HG03135 (cell line): Measurements from ENCODE around the gene ASB13.
A peak's percentile ranks its signal among the peaks of the same experiment; 100 is the strongest.
"Not testable (repeated sequence)": the region's sequence is repeated elsewhere in the genome, so short reads cannot be mapped to it uniquely, and the experiment has no call there.

Experiments used
- ATAC-seq: cut with Tn5 transposase; IDR thresholded peaks from one replicate; pipeline ENCODE4 v1.9.1; 2021; ENCODE audit warnings: mild to moderate bottlenecking, moderate library complexity; ENCODE audit not compliant: unreplicated experiment

Gene ASB13

DNA sequence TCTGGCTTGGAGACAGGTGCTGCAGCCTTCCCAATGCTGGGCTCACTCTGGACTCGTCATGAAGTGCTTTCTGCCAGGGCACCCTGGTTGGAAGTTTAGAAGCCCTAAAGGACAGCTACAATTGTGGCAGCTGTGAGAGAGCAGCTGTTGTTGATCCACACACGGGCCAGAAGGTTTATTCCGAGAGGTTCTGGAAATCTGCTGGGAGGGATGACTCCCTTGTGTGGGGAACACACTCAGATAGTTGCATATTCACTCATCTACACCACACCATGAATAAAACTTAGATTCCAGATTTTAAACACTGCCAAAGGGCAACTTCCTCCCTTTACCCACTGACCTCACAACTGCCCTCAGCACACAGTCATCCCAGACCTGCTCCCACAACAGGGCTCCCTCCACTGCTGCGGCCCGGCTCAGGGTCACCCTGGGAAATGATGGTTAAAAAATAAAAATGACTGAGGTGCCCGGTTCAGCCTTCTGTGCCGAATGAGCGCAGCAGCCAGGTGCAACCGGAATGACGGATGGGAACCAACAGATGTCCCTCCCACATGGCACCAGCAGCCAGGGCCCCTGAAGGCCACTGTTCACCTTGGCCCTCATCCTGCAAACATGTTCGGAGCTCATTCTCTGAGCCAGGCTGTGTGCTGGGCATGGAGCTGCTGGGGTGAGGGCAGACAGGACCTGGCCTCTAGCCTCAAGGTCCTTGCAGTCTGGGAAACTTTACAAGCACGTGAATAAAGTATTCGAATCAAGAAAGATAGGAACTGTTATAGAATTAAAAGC lies 40.2 kb downstream of the ASB13 start:
- no peak for ATAC-seq

DNA sequence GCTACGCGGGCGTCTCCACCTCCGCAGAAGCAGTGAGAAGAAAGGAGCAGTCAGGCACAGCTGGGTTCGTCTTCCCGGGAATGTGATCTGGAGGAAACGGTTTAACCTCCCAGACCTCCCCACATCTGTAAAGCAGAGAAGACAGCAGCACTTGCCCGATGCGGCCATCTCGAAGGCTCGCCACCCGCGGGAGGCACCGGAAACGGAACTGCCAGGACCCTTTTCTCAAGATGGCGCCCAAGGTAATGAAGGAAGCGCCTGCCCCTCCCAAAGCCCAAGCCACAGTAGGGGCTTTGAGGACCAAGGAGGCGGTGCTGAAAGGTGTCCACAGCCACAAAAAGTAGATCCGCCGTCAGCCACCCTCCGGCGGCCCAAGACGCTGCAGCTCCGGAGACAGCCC lies 41.7 kb downstream of the ASB13 start:
- ATAC-seq, result no peak

- ATAC-seq, result peak; percentile 93
These were observed 43.2 kb downstream of the ASB13 start for GRCh38 chr10:5623081-5623748.

GRCh38 chr10:5622186-5622960 lies 44.0 kb downstream of the ASB13 start:
- ATAC-seq, result no peak

- not testable (repeated sequence) for ATAC-seq
These were observed 45.0 kb downstream of the ASB13 start for GRCh38 chr10:5621371-5621770.

DNA sequence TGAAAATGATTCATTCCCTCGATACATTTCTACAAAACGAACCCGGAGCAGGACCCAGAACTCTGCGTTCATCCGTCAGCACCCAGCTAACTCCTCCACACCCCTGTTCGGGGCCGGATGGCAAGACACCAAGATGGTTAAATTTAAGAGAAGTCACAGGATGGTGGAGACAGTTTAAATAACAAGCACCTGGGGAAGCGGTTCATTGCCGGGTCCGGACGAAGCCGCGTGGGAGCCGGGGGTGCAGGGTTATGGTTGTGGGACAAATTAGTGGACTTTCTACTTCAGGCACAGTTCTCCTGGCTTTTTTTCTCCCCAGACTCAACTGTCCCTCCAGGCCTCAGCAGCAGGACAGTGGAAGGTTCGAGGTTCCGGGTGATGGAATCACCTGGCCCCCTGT lies 45.4 kb downstream of the ASB13 start:
- ATAC-seq, result no peak

GRCh38 chr10:5620223-5620721 lies 46.1 kb downstream of the ASB13 start:
- ATAC-seq, result no peak

- no peak for ATAC-seq
These were observed 46.8 kb downstream of the ASB13 start for GRCh38 chr10:5619362-5620211.

- ATAC-seq, result no peak
These were observed 47.6 kb downstream of the ASB13 start for GRCh38 chr10:5618829-5619228.

GRCh38 chr10:5618042-5618441 lies 48.4 kb downstream of the ASB13 start:
- no peak for ATAC-seq

- no peak for ATAC-seq
These were observed 48.9 kb downstream of the ASB13 start for GRCh38 chr10:5617521-5617920.

GRCh38 chr10:5616836-5617235 lies 49.6 kb downstream of the ASB13 start:
- ATAC-seq, result no peak

DNA sequence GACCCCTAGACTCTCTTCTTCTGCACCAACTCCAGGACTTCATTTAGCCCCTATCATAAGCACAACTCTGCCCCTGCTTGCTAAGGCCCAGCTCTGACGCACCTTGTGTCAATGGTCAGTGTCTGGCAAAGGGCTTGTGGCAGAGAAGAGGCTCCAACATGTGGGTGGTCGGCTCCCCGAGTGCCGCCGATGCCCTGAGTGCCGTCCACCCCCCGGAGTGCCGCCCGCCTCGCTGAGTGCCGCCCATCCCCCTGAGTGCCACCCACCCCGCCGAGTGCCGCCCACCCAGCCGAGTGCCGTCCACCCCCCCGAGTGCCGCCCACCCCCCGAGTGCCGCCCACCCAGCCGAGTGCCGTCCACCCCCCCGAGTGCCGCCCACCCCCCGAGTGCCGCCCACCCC lies 50.3 kb downstream of the ASB13 start:
- no peak for ATAC-seq

DNA sequence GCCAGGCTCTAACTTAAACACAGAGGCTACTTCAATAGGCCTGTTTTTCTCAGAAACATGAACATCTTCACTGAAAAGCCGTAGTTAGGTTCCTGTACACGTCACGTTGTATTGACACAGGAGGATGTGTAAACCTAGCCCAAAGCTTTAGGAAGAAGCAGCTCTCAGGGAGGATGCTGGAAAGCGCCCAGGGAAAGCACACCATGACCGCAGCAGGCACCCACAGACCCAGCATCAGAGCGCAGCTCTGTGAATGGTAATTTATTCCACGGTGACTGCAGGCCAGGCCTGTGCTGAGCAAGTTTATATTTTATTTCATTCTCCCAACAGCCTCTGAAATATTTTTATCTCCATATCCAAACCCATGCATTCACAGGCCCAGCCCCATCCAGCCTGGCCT lies 51.1 kb downstream of the ASB13 start:
- no peak for ATAC-seq

DNA sequence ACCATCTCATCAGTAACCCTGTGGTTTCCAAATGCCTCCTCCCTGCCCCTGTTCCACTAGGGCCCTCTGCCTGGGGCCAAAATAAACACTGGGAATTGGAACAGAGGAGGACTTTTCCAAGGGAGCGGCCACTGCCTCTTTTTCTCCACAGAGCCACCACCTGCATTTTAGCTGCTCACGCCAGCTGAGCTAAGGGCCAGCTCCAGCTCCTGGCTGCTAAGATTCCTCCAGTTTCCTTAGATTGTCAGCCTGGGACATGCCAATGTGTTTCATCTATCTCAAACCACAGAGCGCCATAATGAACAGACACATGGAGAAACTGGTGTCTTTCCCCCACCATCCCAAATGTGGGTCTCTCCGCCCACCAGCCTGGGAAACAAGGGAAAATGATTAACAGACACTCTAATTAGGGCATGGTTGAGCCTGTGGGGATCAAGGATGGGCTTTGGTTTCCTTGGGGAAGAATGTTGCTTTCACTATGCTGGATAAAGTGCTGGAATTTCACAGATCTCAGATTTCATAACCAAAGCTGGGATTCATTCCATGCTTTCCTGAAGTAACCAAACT lies 52.2 kb downstream of the ASB13 start:
- ATAC-seq, result no peak

DNA sequence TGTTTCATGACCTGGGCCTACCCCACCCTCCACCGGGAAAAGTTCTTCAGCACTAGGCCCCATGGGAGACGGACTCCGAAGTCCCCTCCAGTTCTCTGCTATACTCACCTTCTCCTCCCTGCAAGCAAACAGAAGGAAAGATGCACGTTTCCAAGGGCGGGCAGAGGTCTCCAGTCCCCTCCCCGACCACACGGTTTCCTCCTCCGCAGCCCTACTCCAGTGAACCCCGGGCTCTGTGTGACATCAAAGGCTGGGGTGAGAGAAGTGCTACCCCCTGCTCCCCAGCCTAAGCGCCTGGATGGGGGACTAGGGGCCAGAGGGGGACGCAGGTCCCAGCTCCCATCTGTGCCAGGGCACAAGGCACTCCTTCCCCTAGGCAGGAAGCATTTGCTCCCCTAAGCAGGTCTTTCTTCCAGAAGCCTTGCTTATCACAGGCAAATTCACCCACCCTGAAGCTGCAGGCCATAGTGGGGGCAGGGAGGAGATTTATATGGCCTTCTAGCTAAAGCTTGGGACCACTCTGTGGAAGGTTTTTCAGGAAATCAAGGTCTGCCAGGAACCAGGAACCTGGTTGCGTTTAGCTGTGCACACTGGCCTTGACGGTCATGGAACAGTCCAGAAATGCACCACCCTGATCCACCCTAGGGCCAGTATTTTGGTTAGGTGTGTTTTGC lies 52.8 kb downstream of the ASB13 start:
- ATAC-seq, result no peak

DNA sequence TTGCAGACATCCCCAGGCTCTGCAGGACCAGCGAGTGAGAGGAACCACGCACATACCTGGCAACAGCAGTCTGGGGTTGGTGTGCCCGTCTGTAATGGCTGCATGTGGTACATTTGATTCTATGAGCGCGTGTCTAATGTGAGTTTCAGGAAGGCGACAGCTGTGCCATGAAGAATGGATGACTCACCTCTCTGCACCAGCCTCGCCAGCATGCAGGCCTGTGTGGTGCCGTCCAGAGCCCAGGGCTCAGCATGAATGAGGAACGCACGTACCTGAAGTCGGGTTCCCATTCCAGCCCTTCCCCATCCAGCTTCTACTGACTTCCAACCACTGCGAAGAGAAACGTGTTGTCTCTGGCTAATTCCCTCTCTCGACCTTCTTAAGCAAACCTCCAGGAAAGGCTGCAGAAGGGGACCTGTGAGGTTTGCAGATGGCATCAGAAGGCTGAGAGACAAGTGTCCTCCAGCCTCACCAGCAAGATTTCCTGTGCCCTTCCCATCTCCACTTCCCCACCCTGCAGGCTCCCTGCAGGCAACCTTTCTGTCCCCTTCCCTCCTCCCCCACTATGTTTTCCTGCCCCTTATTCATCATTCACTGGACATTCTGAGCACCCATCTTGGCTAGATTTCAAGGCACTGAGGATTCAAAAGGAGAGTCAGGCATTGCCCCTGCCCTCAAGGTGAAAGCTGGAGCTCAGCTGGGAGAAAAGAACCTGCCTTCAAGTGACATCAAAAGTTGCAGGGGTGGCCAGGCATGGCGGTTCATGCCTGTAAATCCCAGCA lies 54.3 kb downstream of the ASB13 start:
- no peak for ATAC-seq

DNA sequence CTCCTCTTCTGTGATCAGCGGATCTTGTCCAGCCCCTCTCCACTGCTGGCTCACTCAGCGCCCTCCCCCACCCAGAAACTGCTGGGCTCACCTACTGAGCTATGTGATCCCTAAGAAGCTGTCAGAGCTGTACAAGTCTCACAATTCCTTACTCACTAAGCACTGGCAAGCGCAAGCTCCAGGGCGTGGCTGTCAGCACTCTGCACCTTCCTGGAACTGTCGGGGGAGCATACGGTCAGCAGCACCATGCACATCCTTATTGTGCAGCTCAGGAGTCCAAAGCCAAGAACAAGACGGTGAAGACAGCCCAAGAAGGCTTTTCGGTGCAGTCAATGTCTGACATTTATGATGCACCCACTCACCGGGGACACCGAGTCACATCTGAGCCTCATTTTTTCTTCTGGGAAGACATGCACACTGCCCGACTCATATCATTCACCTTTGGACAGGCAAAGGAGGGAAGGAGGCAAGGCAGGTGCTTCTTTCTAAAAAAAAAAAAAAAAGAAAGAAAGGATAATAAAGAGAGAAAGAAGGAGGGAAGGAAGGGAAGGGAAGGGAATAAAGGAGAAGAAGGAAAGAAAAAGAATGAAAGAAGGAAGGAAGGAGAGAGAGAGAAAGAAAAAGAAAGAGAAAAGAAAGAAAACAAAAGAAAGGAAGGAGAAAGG lies 56.3 kb downstream of the ASB13 start:
- ATAC-seq, result no peak
